GM19397 (cell line): ENCODE measurements around the gene RARRES2.

ENCODE experiments used
- ATAC-seq: cut with Tn5 transposase; IDR thresholded peaks from one replicate; pipeline ENCODE4 v1.9.1; 2021; ENCODE audit warnings: mild to moderate bottlenecking, moderate library complexity; ENCODE audit not compliant: unreplicated experiment

Gene RARRES2

GRCh38 chr7:150377196-150377595, 35.8 kb upstream of the RARRES2 start:
- ATAC-seq = no peak

GRCh38 chr7:150376560-150376959, 35.1 kb upstream of the RARRES2 start:
- ATAC-seq = no peak

GRCh38 chr7:150375662-150376521, 34.5 kb upstream of the RARRES2 start:
- ATAC-seq = no peak

- ATAC-seq = no peak
Observed at GRCh38 chr7:150374472-150374871, 33.0 kb upstream of the RARRES2 start.

GRCh38 chr7:150374026-150374425, 32.6 kb upstream of the RARRES2 start:
- ATAC-seq = no peak

GRCh38 chr7:150373049-150373801, 31.8 kb upstream of the RARRES2 start:
- ATAC-seq = no peak

GRCh38 chr7:150372271-150373048, 31.0 kb upstream of the RARRES2 start:
- no peak for ATAC-seq

GRCh38 chr7:150371996-150372270, 30.5 kb upstream of the RARRES2 start:
- ATAC-seq = no peak

GRCh38 chr7:150371131-150371995, 29.9 kb upstream of the RARRES2 start:
- ATAC-seq = no peak

GRCh38 chr7:150370612-150371071, 29.2 kb upstream of the RARRES2 start:
- ATAC-seq = no peak

- no peak for ATAC-seq
Observed at GRCh38 chr7:150369748-150370501, 28.5 kb upstream of the RARRES2 start.

- peak; percentile 5 for ATAC-seq
Observed at GRCh38 chr7:150368884-150369747, 27.7 kb upstream of the RARRES2 start.

- peak; percentile 62 for ATAC-seq
Observed at GRCh38 chr7:150368096-150368883, 26.9 kb upstream of the RARRES2 start, which contains the start of gene REPIN1. Gene REPIN1 (plus strand): TSS chr7:150368822. CDS start chr7:150369712, 890 bp downstream.

GRCh38 chr7:150367677-150368095, 26.3 kb upstream of the RARRES2 start:
- no peak for ATAC-seq

- ATAC-seq = no peak
Observed at GRCh38 chr7:150365673-150366398, 24.4 kb upstream of the RARRES2 start.

GRCh38 chr7:150365194-150365593, 23.8 kb upstream of the RARRES2 start:
- no peak for ATAC-seq

- no peak for ATAC-seq
Observed at GRCh38 chr7:150363872-150364271, 22.4 kb upstream of the RARRES2 start.
